Bronchial epithelial cell (primary cell): ENCODE data around the gene VCP. TPM values are rescaled to one million over a fixed set of nuclear protein-coding genes. Genes with fewer than 3 reads are reported as not detected.

Experiments
- DNase-seq: peaks from one replicate; pipeline ENCODE4 v3.0.0-alpha.2; 2010; ENCODE audit warnings: low read depth
- FAIRE-seq: peaks from 2 replicates; lab custom pipeline; 2011; peaks lifted over from hg19 to GRCh38; lab: Jason Lieb, UNC
- H3K27me3 ChIP-seq: 2 replicates; pipeline ENCODE4 v1.5.1; 2011; ENCODE audit warnings: low read length; ENCODE audit not compliant: control insufficient read depth, insufficient read depth
- H3K36me3 ChIP-seq: 2 replicates; pipeline ENCODE4 v1.5.1; 2011; ENCODE audit warnings: low read length; ENCODE audit not compliant: control insufficient read depth, insufficient read depth
- H3K4me3 ChIP-seq: 2 replicates; pipeline ENCODE4 v1.5.1; 2011; ENCODE audit warnings: mild to moderate bottlenecking, low read depth, low read length, control low read depth
- total RNA-seq: library from RNA; depleted of rRNA; stranded (reverse); fragments of >200 nt; gene quantifications from 2 replicates; pipeline ENCODE4 v1.2.1, GENCODE V29; 2014
- TF ChIP-seq, protein P1 (sequence below): IDR thresholded peaks from 2 replicates; pipeline ENCODE4 v1.5.1; 2011; ENCODE audit warnings: mild to moderate bottlenecking, moderate library complexity, low read length, control low read depth, inconsistent platforms; ENCODE audit not compliant: insufficient read depth, severe bottlenecking

VCP gene
- total RNA-seq, 1 donor from 2014 or later, result 320 TPM

DNA sequence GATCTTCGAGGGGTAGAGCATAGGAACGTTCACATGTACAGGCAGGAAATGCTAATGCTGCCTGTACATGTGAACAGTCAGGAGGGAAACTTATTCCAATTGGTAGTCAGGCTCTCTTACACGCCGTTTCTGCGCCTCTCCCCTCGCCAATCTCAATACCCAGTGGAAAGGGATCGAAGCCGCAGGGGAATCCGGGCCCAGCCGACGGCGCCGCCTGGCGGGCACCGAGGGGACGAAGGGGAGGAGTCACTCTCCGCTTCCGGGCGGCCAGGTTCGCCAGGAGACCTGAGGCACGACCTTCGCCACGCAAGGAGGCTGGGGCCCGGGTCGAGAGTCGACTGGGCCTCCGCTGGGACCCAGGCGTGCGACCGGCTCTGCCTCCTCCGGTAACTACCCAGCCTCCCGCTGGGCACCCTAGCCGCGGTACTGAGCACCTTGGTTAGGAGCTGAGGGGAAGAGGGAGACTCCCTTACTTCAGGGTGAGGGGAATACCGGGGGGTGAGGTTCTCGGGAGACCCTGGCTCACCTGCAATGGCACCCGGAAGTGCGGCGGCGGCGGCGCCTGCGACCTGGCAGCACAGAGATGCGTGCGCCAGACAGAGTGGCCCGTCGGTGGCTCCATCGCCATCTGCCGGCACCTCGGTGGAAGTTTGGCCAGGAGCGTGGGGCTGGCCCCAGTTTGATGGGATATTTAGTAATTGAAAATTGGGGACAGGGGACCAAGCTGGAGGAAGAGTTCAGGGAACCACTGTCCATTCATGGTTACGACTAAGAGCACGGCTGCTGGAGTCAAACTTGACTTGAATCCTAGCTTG, 23.8 kb upstream of the VCP start, which contains the start of gene PIGO:
Gene PIGO, minus strand, starts transcription at position 557 of the 815 bp plus-strand sequence. CDS start 1,026 bp downstream, outside the sequence.
- TF ChIP-seq, protein P1, sequence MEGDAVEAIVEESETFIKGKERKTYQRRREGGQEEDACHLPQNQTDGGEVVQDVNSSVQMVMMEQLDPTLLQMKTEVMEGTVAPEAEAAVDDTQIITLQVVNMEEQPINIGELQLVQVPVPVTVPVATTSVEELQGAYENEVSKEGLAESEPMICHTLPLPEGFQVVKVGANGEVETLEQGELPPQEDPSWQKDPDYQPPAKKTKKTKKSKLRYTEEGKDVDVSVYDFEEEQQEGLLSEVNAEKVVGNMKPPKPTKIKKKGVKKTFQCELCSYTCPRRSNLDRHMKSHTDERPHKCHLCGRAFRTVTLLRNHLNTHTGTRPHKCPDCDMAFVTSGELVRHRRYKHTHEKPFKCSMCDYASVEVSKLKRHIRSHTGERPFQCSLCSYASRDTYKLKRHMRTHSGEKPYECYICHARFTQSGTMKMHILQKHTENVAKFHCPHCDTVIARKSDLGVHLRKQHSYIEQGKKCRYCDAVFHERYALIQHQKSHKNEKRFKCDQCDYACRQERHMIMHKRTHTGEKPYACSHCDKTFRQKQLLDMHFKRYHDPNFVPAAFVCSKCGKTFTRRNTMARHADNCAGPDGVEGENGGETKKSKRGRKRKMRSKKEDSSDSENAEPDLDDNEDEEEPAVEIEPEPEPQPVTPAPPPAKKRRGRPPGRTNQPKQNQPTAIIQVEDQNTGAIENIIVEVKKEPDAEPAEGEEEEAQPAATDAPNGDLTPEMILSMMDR, result peak; percentile 98
- FAIRE-seq, result no peak
- peak; percentile 73 for DNase-seq

DNA sequence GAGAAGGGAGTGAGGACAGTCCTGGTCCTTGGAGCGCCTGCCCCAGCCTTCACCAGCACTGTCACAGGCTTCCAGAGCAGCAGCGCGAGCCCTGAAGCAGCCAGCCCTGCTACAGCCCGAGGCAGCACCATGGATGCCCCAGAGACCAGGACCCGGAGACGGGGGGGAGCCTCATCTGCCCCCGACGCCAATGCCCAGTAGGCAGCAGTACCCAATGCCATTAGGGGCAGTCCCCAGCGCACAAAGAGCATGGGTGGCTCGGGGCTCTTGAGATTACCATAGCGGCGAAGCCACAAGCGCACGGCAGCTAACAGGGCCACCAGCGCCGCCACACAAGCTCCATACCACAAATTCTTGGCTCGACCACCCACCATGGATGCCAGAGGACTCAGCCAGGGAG, 19.1 kb upstream of the VCP start:
- DNase-seq (no peak), FAIRE-seq (no peak)
- TF ChIP-seq, protein P1, result no peak
- H3K36me3 ChIP-seq, result peaks cover 20% of the 10 kb centered on the region
- H3K27me3 ChIP-seq, result no peaks in the 10 kb centered on the region
- H3K4me3 ChIP-seq, result no peak overlapping the region

More for the DNA sequence above, 23.8 kb upstream of the VCP start, which contains the start of gene PIGO:
- H3K27me3 ChIP-seq, result no peaks in the 10 kb centered on the region
- peaks cover 23% of the 10 kb centered on the region for H3K36me3 ChIP-seq
- peak within 1 kb of the TSS; percentile 98 for H3K4me3 ChIP-seq

DNA sequence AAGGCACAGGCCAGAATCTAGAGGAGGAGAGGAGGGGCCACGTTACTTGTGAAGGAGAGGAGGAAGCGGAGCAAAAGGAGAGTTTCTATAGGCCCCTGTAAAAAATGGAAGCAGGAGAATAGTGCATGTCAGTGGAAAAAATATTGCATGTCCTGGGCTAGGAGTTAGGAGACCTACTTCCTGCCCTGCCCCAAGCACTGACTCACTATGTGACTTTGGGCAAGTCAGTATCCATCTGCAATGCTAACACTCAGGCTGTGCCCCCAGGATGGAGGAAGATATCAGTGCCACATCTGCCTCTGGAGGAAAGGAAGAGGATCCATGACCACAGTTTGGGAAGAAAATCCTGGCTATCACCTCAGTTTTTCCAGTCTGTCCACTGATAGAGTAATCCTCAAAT, 17.0 kb upstream of the VCP start:
- TF ChIP-seq, protein P1, result no peak
- FAIRE-seq (no peak), DNase-seq (no peak)
- Histone ChIP-seq H3K4me3 (no peak overlapping the region), H3K27me3 (no peaks in the 10 kb centered on the region), H3K36me3 (peaks cover 20% of the 10 kb centered on the region)

DNA sequence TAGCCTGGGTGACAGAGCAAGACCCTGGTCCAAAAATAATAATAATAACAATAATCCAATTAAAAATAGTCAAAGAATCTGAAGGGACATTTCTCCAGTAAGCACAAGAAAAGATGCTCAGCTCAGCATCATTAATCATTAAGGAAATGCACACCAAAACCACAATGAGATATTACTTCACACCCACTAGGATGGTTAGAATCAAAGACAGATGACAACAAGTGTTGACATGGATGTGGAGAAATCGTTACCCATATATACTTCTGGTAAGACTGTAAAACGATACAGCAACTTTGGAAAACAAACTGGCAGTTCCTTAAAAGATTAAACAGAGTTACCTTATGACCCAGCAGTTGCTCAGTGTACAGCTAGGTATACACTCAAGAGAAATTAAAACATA, 12.7 kb upstream of the VCP start:
- TF ChIP-seq, protein P1, result no peak
- DNase-seq, result no peak
- H3K27me3 ChIP-seq, result no peaks in the 10 kb centered on the region
- H3K4me3 ChIP-seq, result no peak overlapping the region
- peaks cover 5% of the 10 kb centered on the region for H3K36me3 ChIP-seq
- no peak for FAIRE-seq

DNA sequence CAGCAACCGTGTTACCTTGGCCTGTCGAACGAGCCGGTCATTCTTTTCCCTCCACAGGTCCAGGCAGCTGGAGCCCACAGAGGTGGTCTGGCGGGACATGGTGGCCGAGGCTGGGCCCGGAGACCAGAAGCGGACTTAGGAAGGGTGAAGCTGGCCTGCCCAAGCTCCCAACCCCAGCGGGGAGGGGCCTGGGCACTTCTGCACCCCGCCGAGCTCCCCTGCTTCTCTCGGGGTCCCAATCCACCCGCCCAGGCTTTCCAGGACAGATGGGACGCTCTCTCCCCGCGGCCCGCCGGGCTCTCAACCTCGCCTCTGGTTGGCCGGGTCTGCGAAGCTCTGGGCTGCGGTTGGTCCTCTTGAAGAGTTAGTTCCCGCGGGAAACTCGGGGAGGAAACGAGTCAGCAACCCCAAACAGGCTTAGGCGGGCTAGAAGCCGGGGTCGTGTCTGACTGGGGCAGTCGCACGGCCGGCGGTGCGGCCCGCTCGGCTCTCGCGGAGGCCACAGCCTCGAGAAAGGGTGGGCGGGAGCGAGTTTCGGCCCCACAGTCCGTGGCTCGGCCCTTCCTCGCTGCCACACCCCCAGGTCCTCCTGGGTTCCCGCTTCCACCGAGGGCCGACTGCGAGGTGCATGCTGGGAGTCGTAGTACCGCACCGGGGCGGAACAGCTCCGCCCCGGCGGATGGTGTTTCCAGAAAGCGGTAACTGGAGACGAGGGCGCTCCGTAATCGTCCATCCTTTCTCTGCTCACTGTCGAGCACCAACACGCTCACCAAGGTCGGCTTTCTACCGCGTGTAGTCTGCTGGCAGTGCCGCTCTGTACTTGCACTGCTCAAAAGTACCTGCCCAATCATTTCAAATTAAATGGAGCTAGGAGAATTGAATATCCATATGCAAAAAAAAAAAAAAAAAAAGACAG, 7.3 kb upstream of the VCP start, which contains the start of gene FANCG:
Gene FANCG, minus strand, starts transcription at position 517 of the 916 bp plus-strand sequence. Its CDS starts 418 bp downstream, at position 99.
- FAIRE-seq (no peak), DNase-seq (peak; percentile 88)
- Histone ChIP-seq H3K36me3 (peaks cover 2% of the 10 kb centered on the region), H3K4me3 (peak within 1 kb of the TSS; percentile 77), H3K27me3 (no peaks in the 10 kb centered on the region)
- TF ChIP-seq, protein P1, result peak; percentile 13
